Fibroblast of villous mesenchyme (primary cell): Measurements from ENCODE around the gene REV1. TPM values are rescaled to one million over a fixed set of nuclear protein-coding genes. Genes with fewer than 3 reads are reported as not detected.
"Not testable (repeated sequence)": the region's sequence is repeated elsewhere in the genome, so short reads cannot be mapped to it uniquely, and the experiment has no call there.

Source experiments
- DNase-seq: peaks from one replicate; pipeline ENCODE4 v3.0.0-alpha.2; 2010; ENCODE audit warnings: low read depth
- H3K4me3 ChIP-seq: 2 replicates; pipeline ENCODE4 v1.5.1; 2011; ENCODE audit warnings: low read depth, mild to moderate bottlenecking, low read length
- total RNA-seq: library from RNA; depleted of rRNA; stranded (reverse); fragments of >200 nt; gene quantifications from 2 replicates; pipeline ENCODE4 v1.2.3, GENCODE V29; 2012
- TF ChIP-seq, protein P1 (sequence below): IDR thresholded peaks from 2 replicates; pipeline ENCODE4 v1.5.1; 2012; ENCODE audit warnings: low read depth, mild to moderate bottlenecking, low read length; ENCODE audit not compliant: insufficient read depth

REV1 gene
- total RNA-seq, 1 donor: 44.0 TPM

DNA sequence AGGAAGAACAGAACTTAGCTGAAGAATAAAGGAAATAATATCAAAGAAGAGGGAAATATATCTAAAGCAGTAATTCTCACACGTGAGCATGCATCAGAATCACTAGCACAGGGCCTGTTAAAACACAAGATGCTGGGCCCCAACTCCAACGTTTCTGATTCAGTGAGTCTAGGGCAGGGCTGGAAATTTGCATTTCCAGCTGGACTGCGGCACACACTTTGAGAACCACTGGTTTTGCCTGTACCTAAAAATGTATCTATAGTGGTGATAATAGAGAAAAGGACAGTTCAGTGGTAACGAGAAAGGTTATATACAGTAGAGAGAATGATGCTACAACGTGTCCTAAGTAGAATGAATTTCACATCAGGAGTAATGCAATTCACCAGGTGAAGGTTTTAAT is 11.2 kb downstream of the REV1 start:
- TF ChIP-seq, protein P1, sequence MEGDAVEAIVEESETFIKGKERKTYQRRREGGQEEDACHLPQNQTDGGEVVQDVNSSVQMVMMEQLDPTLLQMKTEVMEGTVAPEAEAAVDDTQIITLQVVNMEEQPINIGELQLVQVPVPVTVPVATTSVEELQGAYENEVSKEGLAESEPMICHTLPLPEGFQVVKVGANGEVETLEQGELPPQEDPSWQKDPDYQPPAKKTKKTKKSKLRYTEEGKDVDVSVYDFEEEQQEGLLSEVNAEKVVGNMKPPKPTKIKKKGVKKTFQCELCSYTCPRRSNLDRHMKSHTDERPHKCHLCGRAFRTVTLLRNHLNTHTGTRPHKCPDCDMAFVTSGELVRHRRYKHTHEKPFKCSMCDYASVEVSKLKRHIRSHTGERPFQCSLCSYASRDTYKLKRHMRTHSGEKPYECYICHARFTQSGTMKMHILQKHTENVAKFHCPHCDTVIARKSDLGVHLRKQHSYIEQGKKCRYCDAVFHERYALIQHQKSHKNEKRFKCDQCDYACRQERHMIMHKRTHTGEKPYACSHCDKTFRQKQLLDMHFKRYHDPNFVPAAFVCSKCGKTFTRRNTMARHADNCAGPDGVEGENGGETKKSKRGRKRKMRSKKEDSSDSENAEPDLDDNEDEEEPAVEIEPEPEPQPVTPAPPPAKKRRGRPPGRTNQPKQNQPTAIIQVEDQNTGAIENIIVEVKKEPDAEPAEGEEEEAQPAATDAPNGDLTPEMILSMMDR: no peak
- DNase-seq: no peak
- no peak overlapping the region for H3K4me3 ChIP-seq

DNA sequence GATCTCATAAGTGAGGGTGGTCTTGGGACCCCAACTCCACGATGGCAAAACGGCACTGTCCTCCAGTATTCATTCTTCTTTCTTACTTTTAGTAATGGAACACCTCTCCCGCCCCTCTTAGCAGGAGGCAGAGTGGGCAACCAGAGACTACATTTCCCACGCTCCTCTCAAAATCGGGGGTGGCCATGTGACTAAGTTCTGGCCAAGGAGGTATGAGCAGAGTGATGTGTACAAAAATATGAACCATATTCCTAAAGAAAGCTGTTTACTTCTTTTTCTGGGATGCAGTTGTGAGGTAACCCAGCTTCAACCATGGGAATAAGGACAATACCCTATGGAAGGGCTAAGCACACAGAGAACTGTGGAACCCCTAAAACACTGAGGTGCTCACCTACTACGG is 12.8 kb downstream of the REV1 start:
- no peak overlapping the region for H3K4me3 ChIP-seq
- TF ChIP-seq, protein P1: no peak
- DNase-seq: no peak

DNA sequence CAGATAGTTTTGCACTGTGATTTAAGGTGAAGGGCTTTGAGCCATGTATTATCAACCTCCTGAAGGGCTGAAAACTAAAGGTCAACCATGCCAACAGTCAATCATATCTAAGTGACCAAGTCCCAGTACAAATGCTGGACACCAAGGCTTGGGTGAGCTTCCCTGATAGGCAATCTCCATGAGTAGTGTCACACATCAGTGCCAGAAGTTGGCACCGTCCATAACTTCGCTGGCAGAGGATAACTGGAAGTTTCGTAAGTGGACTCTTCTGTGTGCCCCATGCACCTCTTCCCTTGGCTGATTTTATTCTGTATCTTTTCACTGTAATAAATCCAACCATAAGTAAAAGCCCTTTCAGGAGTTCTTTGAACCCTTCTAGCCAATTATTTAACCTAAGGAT is 13.2 kb downstream of the REV1 start:
- TF ChIP-seq, protein P1: no peak
- H3K4me3 ChIP-seq: no peak overlapping the region
- DNase-seq: no peak

DNA sequence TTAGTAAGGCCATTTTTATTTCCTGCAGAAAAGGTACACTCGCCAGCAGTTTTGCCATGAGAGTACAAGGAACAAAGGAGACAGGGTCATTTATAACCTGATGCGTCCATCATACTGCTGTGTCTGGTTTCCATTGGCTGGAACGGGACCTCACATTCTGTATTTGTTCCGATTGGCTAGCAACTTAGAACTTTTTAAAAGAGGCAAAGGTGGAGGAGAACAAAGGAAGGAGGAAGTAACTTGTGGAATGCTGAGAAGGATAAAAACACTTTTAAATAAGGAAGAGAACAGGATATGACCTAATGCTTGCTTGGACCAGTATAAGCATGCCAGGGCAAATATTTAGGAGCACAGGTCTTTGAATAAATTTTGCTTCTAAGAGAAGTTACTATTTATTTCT is 14.7 kb downstream of the REV1 start:
- not testable (repeated sequence) for DNase-seq, H3K4me3 ChIP-seq

DNA sequence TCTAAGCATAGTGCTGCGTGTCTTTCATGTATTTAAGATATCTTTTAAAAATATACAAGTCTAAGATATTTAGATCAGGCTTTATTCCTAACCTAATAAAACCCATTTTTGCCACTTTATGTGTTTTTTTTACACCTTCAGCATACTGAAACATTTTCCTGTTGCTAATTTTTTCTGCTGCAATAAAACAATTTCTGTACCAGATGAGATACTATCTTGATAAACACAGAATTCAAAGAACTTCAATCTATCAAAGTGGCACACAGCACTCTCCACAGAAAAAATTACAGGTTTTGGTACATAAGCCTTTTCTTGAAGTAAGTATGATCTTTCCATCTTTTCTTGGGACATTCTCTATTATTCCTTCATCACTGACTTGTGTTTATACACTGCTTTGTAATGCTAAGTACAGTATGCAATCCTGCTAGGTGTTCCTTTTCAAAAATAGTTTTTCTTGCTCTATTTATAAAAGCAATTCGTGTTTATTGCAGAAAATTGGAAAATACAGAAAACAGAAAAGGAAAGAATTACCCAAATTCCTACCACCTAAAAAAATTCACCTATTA is 16.2 kb downstream of the REV1 start:
- H3K4me3 ChIP-seq: no peak overlapping the region
- TF ChIP-seq, protein P1: no peak
- no peak for DNase-seq

DNA sequence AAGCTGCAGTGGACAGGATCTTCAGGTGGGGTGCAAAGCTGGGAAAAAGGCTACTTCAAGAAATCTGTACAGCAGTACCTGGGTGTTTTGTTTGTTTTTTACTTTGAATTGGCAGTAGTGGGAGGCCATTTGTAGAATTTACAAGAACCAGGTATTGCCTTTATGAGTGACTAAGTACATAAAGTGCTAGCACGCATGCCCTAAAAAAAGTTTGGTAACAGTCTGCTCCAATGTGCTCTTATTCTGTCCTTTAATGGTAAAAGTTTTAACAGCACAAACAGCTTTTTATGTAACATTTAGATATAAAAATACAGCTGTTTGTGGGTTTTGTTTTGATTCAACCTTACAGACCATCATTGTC is 17.2 kb downstream of the REV1 start:
- TF ChIP-seq, protein P1: no peak
- DNase-seq: no peak
- H3K4me3 ChIP-seq: no peak overlapping the region

DNA sequence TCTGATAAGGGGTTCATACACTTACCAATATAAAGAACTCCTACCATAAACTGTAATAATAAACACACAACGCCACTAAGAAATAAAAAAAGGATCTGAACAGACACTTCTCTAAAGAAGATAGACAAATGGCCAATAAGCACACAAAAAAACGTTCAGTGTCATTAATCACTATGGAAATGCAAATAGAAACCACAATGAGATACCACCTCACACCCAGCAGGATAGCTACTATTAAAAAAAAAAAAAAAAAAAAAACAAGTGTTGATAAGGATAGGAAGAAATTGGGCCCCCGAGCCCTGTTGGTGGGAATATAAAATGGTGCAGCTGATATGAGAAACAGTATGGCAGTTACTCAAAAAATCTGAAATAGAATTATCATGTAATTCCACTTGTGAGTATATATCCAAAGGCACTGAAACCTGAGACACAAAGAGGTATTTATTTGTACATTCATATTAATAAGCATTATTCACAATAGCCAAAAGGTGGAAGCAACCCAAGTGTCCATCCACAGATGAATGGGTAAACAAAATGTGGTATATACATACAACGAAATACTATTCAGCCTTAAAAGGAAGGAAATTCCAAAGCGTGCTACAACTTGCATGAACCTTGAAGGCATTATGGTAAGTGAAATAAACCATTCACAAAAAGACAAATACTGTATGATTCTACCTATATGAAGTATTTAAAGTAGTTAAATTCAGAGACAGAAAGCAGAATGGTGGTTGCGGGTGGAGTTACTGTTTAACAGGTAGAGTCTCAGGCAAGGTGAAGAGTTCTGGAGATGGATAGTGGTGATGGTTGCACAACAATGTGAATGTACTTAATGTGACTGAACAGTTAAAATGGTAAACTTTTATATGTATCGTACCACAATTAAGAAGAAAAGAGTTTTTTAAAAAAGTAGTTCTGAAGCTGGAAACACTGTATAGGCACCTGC is 17.9 kb downstream of the REV1 start:
- no peak for DNase-seq
- H3K4me3 ChIP-seq: no peak overlapping the region
- TF ChIP-seq, protein P1: no peak
